ENCODE measurements around the gene GOLGA6A.

- no peak for TF ChIP-seq CTCF (conservative IDR thresholded peaks at IDR 0.05; ENCODE audit: low read depth, low read length)
- no peak for TF ChIP-seq EZH2 (IDR thresholded peaks at IDR 0.05; ENCODE audit: borderline replicate concordance, low read depth, low read length, poor library complexity, severe bottlenecking)
These were observed 27.4 kb upstream of the GOLGA6A start for GRCh38 chr15:74109713-74110112.

Measured in A673 (cell line).